HCEC 1CT (cell line): ENCODE data around the gene KRT78.
"Not testable (repeated sequence)": the region's sequence is repeated elsewhere in the genome, so short reads cannot be mapped to it uniquely, and the experiment has no call there.

Experiments used
- DNase-seq: peaks from one replicate; pipeline ENCODE4 v3.0.0-alpha.2; 2017

KRT78 gene

DNA sequence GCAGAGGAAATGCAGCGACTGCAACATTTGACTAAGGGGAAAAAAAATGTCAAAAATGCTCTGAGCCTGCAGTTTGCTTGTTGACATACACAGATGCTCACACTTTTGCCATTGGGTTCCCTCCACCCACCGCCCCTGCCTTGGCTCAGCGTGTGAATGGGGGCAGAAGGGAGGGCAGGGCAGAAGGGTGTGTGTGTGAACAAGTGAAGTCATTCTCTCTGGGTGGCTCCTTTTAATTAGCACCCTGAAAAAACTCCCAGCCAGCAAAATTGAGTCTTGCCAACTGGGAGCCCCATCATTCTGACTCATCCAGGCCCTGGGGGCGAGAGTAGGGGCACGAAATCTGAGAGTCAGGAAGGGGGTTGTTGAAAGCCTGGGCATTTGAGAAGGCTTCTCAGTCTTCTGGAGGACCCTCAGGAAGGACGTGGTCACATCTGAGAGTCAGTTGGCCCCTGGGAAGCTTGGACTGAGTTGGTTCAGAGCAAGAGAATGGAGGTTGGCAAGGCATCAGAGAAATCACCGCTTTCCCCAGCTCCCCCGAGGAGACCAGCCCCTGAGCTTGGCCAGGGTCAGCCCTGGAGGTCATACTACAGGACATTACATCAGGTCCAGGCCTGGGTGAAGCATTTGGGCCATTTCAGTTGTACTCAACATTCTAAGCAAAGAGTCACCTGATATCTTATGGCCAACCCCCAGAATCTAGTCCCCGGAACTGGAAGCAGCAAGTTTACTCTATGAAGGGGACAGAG lies 22.7 kb upstream of the KRT78 start:
- peak; percentile 69 for DNase-seq

DNA sequence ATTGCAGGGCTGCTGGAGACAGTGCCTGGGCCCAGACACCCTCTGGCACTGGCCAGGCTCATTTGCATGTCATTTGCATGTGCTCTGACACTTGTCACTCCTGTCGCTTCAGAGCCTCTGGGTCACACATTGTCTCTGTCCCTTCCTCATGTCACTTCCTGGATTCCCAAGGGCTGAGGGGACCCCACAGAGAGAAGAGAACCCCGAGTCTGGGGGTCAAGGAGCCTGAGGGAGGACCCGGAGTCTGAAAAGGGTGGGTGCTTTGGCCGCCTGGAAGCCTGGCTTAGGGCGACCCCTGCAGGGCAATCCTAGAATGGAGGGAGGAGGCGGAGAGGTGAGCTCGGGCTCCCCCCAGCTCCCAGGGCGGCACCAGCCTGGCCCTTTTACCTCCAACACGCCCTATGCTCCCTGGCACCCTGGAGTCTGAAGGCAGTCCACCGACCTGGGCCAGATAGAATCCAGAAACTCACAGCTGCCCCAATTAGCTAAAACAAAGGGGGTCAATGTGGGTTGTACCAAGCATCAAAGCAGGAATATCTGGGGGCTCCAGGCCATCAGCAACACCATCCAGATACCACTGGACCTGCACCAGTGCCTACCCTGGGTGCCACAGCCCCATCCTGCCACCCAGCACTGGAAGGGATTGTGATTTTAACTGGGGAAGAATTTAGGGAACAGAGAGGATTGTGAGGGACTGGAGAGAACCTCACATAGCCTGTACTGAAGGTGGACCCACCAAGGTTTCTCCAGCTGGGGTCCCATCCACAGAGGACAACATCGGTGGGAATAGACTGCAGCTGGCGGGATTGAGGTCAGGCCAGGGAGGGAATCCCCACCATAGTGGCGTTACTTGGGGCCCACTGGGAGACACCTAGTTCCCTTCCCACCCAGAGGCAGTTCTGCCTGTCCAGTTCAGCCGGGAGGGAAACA lies 21.8 kb upstream of the KRT78 start:
- peak; percentile 17 for DNase-seq

DNA sequence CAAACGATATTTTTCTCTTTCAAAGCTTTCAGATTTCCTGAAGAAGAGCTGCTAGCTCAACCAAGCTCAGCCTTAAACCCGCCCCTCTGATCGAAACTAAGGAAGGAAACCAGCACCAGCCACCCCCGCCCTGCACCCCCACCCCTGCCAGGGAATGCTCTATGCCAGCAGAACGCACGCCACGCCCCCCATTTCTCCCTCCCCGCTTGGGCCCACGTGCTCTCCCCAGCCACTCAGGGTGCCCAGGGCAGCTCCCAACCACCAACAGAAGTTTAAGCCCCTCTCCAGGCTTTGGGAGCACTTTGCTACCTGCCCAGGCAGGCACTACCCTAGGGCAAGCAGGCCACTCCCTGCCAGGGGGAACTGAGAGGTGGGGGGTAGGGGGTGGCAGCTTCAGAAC lies 18.8 kb upstream of the KRT78 start:
- DNase-seq: no peak

DNA sequence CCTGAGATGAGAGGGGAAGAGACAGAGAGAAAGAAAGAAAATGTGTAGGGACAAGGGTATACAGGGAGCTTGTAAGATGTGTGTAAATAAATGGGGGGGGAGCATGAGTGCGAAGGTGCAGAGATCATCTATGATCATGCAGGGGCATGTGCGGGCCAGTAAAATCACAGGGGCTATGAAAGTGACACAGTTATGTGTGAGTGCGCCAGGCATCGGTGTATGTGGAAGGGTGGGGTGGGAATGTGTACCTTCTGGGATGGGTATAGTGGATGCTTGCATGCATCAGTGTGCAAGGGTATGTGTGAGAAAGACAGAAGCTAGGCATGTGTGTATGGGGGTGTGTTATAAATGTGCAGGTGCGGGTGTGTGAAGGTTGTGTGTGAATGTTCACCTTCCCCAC lies 18.4 kb upstream of the KRT78 start:
- DNase-seq: no peak

DNA sequence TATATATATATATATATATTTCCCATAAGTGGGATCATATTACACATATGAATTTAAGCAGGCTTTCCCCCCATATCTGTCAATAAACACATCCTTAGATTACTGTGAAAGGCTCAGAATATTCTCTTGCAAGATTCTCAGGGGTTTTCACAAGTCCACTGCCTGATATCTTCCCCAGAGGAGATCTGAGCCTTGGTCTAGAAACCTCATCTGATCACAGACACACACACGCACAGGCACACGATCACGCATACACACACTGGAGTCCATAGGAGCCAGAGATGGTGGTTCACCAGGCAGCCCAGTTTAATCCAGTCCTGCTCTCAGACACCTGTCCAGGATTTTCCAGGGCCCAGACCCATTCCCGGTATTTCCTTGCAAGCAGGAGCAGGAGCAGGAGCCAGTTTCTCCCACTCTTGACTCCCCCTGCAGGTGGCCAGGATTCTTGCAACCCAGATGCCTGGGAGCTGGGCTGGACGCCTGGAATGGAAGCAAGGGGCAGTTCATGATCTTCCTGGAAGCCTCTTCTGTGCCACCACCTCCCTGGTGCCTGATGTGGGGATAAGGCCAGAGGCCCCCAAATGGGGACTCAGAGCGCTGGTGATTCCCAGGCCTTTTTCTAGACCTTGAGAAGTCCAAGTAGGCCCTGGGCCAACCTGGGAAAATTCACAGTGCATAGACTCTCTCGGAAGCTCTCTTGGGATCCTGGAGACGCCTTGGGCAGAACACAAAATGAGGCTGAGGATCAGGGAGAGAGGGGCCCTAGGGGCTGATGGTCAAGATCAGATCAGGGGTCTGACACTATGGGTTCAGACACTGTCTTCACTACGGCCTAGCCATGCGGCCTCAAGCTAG lies 16.5 kb upstream of the KRT78 start:
- DNase-seq: peak; percentile 45

DNA sequence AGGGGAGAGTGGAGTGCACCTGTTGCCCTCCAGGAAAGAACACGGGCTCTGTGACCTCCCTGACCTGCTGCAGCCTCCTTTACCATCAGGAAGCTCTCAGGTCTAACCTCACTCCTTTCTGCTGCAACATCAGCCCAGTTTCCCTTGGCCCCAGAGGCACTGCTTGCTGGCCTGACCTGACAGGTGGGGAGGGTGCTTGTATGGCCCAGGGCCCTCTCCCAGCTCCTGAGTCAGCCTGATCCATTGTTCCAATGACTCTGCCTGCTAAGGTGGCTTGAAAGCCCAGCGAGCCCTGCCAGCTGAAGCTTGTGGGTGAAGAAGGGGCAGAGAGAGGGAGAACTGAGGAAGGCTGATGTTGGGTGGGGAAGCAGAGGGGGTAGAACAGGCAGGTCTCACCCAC lies 13.2 kb upstream of the KRT78 start:
- no peak for DNase-seq

DNA sequence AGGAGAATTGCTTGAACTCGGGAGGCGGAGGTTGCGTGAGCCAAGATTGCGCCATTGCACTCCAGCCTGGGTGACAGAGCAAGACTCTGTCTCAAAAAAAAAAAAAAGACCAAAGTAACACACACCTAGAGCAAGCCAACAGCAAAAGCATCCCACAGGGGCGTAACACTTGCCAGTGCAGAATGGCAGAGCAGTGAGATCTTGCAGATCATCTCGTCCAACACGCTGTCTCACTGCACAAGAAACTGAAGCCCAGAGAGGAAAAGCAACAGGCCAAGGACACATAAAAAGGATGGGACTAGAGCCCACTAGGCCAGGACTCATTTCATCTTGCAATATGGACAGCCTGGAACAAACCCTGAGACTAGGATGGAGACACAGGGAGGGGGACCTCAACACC lies 12.7 kb upstream of the KRT78 start:
- DNase-seq: no peak

DNA sequence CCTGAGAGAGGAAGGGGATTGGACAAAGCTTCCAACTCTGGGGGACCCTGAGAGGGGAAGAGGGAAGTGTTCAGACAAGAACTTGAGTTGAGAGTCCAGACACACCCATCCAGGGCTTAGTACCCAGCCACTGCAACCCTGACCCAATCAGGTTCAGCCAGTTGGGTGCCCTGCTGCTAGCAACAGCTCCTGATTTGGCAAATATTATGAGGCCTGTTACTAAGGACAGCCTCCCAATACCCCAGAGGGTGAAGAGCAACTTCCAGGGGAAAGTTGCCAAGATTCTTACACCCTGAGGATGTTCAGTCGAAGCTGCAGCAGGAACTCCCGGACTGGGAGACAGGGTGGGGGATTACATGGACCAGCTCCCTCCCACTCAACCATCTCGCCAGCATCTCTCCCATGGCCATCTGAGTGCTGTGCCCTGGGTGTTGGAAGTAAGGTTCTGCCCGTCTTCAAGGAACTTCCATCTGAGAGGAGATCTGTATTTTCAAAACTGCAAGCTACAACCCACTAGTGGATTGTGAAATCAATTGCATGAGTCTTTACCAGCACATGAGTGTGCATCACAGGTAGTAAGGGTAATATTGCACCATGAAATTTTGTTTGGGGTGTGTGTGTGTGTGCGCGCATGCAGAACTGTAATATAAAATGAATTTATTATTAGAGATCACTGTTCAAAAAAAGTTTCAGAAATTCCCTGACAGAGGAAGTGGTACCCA lies 11.5 kb upstream of the KRT78 start:
- DNase-seq: no peak

DNA sequence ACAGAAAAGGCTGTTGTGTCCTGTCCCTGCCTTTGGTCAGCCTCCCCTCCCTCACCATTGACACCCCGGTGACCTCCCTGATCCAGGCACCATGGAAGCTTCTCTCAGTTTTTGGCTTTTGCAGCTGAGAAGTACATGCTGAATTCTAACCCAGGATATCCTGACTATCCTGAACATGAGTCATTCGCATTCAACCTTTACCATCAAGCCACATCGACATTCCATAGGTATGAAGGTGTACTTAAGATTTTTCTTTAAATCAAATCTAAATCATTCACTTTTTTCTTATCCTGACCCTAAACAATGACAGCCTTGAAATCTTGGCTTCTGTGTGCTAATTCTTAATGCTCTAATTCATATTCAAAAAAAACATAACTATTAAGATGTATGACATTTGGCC lies 8.7 kb upstream of the KRT78 start:
- DNase-seq: no peak

DNA sequence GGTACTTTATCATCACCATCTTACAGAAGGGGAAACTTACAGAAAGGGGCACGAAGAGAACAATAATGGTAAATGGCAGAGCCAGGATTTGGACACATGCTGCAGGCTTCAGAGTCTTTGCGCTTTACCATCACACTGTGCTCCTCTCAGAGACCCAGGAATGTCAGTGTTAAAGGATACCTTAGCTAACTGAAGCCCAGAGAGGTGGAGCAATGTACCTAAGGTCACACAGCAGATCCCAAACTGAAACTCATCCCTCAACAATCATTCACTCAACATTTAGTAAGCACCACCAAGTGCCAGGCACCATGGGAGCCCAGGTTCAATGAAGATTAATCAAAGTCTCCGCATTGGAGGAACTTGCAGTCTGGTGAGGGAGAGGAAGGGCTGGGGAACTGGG lies 8.0 kb upstream of the KRT78 start:
- DNase-seq: no peak

DNA sequence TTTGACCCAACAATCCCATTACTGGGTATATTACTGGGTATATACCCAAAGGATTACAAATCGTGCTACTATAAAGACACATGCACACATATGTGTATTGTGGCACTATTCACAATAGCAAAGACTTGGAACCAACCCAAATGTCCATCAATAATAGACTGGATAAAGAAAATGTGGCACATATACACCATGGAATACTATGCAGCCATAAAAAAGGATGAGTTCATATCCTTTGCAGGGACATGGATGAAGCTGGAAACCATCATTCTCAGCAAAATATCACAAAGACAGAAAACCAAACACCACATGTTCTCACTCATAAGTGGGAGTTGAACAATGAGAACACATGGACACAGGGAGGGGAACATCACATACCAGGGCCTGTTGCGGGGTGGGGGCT lies 7.3 kb upstream of the KRT78 start:
- not testable (repeated sequence) for DNase-seq

DNA sequence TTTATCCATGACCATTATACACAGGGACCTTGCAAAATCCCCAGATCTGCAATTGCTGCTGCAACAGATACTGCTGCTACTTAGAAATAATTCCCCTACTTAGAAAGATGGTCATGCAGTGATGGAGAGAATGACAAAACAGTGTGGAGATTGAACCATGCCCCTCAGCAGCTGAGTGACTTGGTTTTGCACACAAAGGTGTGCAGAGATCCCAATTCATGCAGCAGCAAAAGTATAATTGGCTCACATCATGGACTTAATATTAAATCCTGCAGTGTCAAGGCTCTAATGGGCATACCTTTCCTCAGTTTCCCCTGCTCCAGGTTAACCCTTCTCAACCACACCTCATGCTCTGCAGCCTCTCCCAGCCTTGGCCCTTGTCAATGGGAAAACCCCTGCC lies 3.0 kb upstream of the KRT78 start:
- DNase-seq: no peak

DNA sequence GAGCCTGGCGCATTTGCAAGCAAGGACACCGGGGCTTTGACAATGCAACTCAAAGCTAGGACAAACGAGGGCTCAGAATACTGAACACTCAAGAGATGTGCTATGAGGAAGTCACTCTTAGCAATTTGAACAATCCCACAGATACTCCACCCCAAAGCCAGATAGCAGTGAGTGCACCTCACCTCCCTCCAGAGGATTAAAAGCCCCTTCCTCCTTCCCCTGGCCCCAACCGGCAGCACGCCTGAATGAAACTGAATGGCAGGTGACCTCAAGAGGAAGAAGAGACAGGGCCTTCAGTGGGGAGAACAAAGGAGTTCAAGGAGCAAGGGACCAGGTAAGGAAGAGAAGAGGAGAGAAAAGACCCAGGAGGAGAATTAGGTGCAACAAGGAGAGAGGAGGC lies 1.9 kb upstream of the KRT78 start:
- no peak for DNase-seq

DNA sequence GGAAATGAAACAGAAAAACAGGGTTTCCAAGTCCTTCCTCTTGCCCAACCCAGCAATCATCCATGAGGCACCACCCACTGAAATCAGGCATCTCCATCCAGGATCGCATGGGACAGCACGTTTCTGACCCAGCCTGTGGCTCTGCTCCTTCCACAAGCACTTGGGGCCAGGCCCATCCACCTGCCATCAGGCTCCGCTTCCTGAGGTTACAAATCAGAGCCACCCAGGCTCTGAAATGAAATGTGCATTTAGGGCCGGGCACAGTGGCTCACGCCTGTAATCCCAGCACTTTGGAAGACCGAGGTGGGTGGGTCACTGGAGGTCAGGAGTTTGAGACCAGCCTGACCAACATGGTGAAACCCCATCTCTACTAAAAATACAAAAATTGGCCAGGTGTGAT lies 717 bp upstream of the KRT78 start:
- DNase-seq: no peak

DNA sequence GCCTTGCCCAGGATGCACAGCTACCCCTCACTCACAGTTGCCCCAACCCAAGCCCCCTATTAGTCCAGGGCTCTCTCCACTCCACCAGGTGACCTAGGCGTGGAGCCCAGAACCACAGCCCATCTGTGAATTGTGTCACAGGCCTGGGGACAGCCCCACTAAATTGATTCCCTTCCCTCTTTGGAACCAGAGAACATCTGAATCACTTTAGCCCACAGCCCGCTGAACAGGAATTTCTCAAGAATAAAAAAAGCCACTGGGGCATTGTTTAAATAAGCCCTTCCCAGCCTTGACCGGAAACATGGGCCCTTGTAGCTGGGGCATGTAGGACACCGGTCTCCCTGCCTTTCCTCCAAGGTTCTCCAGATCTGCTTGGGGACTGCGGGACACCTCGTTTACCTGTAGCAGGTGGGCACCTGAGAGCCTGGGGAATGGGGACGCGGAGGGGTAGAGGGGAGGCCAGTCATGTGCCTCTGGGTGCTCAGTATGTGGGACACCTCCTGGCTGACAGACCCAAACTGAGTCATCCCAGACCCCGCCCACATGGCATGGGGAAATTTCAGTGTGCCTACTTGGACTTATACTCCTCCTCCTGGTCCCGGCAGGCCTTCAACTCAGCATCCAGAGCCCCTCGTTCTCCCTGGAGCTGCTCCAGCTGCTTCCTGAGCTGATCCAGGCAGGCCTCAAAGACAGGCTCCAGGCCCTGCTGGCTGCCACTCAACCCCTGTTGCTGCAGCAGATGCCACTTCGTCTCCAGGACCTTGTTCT lies 1.3 kb downstream of the KRT78 start:
- no peak for DNase-seq

DNA sequence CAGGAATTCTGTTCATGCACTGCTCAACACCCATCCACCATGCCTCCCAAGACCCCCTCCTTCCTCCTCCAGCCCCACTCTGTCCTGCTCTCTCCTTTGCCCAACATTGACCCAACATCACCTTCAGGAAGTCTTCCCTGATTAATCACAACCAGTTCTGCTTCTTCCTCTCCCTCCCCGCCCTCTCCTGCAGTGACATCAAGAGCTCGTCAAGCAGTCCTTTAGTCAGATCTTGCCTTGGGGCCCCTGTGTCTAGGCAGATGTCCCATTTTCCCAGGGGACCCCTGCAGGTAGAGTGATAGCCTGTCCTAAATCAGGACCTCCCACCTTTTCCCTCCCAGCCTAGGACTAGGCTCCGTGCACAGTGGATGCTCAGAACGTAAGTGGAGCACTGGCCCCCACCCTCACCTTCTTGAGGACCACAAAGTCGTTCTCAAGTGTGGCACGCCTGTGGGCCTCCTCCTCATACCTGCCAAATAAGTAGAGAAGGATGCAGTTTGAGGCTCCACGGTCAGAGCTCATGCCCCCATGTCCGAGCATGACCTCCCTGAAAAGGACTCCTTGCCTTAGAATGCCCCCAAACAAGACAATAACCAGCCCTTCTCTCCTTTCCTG lies 2.3 kb downstream of the KRT78 start:
- DNase-seq: no peak

DNA sequence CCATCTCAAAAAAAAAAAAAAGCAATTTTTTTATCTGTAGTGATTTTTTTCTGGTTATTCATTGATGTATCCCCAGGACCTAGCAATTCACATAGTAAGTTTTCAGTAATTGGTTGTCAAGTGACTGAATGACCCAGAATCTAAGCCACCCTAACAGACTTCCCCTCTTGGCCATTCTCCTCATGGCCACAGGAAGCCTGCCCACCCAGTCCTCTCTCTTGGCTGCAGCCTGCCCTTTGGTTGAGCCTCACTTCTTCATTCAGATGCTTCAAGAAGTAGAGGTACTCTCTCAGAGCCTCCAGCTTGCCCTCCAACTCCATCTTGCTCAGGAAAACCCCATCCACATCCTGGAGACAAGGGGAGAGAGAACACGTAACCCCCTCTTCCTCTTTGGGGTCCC lies 2.8 kb downstream of the KRT78 start:
- DNase-seq: no peak

DNA sequence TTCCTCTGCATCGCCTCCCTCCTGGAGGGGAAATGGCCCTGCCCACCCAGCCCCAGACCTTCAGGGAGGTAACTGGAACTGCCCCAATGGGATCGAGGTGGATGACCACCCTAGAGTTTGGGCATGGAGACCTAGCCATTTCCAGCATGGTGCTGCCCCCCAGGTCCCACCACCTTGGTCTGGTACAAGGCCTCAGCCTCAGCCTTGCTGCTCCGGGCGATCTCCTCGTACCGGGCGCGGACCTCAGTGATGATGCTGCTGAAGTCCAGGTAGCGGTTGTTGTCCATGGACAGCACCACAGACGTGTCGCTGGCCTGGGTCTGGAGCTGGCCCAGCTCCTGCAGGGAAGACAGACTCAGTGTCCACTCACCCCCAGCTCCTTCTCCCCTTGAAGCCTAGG lies 4.4 kb downstream of the KRT78 start:
- no peak for DNase-seq

DNA sequence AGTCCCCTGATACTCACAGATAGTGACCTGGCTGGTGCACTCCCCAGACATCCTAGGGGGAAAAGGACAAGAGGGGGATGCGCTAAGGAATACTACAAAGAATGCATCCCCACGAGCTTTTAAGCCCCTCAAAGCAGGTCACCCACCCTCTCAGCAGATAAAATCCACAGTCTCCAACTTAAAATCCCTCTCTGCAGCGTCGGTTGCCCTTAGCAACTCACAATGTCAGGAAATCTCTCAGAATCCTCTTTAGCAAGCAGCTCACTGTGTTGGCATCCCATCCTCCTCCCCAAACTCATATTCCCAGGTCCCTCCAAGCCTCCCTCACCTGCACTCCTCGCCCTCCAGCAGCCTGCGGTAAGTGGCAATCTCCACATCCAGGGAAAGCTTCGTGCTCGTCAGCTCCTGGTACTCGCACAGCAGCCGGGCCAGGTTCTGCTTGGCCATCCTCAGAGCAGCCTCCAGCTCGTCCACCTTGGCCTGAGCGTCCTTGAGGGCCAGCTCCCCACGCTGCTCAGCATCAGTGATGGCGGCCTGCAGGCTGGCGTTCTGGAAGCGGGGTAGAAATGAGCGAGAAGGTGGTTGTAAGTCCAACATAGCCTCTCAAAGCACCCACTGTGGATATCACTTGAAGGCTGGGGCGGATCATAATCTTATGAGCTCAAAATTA lies 9.2 kb downstream of the KRT78 start:
- no peak for DNase-seq

DNA sequence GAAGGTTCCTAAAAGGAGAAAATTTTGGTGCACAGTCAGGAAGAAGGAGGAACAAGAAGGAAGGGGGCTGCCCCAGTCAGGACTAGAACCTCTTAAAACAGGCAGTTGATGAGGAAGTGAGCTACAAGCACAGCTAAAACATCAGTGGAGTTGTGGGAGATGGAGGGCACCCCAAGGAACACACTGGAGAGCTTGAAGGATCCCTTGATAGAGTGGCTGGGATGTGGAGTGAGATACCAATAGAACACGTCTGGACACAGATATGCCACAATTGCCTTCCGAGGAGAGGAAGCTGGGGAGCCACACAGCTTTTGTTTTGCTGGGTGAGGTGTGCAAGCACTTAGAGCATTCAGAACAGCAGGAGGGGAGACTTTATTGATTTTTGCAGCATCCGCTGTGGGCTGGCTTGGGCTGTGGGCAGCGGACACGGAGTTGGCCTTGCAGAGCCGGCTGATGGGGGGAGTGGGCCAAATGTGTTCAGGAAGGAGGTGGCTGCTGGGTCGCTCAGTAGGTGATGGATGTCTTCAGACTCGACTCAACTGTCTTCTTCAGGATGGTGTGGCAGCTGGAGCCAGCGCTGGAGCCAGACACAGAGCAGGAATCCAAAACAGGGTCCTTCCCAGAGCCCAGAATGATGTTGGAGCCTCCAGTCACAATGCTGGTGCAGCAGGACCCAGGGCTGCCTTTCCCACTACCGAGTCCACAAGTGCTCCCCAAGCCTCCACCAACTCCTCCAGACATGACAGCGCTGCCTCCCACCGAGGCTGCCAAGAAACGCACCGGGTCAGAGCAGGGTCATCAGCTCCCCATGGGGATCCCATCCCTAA lies 10.0 kb downstream of the KRT78 start:
- no peak for DNase-seq
